Esophagus squamous epithelium (tissue), 4 donors: ENCODE results near the gene POU3F2.

Source experiments
- POLR2A ChIP-seq, 4 donors: fragments of 450-650 bp; IDR thresholded peaks; one replicate each; pipeline ENCODE4 v1.6.1; 2017; ENCODE audit warnings: antibody characterized with exemption in 4 of 4, mild to moderate bottlenecking in 4 of 4, moderate library complexity in 3 of 4
- TF ChIP-seq, protein P1 (sequence below), 6 experiments: fragments of 450-650 bp in 4 of 6; fragments of 200-600 bp in 2 of 6; sonication (generic) in 2 of 6; IDR thresholded peaks; one replicate each; pipeline ENCODE4 v1.5.1; 2016 to 2019; ENCODE audit warnings: antibody characterized with exemption in 6 of 6, mild to moderate bottlenecking in 4 of 6, moderate library complexity in 4 of 6

DNA sequence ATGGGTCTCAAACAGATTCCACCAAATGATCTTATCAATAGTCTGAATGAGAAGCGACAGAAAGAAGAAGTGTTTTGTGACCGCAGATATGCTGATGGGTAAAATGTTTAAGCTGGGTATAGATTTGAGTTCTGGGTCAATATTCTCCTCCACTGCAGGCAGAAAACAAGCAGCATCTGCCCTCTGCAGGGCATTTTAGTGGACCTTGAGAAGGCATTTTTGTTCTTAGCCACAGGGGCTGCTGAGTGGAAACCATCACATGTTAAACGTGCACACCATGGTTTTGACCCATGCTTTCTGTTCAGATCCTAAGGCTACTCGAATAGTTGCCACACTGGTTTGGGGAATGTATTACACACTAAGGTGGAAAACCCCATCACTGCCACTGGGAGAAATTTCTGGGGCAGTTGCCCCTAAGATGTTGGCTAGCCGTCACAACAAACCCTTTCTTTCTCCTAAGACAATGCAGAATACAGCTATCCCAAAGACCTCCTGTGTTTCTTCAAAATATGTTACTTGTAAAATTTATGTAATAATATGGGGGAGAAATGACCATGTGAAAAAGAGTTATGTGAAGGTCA lies 5.5 kb downstream of the POU3F2 start:
- TF ChIP-seq, protein P1, sequence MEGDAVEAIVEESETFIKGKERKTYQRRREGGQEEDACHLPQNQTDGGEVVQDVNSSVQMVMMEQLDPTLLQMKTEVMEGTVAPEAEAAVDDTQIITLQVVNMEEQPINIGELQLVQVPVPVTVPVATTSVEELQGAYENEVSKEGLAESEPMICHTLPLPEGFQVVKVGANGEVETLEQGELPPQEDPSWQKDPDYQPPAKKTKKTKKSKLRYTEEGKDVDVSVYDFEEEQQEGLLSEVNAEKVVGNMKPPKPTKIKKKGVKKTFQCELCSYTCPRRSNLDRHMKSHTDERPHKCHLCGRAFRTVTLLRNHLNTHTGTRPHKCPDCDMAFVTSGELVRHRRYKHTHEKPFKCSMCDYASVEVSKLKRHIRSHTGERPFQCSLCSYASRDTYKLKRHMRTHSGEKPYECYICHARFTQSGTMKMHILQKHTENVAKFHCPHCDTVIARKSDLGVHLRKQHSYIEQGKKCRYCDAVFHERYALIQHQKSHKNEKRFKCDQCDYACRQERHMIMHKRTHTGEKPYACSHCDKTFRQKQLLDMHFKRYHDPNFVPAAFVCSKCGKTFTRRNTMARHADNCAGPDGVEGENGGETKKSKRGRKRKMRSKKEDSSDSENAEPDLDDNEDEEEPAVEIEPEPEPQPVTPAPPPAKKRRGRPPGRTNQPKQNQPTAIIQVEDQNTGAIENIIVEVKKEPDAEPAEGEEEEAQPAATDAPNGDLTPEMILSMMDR (IDR thresholded peaks at IDR 0.05), result peak in 1 of 6 experiments; percentile 4
- TF ChIP-seq POLR2A (IDR thresholded peaks at IDR 0.05), result no peak
